Measurements from ENCODE around the gene ACO1. TPM values are rescaled to one million over a fixed set of nuclear protein-coding genes. Genes with fewer than 3 reads are reported as not detected.

The ACO1 gene
- total and polyA plus RNA-seq, 9 of the 15 experiments (the other 6 are each of a cell fraction or from before 2014, with no cell fraction given) = 0.96 to 29.7 (median 16.9) TPM

GRCh38 chr9:32378993-32379729 lies 5.3 kb upstream of the ACO1 start (continued):
- no peak for TF ChIP-seq HNRNPLL (IDR thresholded peaks at IDR 0.05; ENCODE audit: low read depth, low read length, poor library complexity, severe bottlenecking)
- no peak for TF ChIP-seq TAF1 (IDR thresholded peaks at IDR 0.05; ENCODE audit: control insufficient read depth, extremely low read depth, insufficient read depth, low read length, severe bottlenecking)
- no peak for TF ChIP-seq AFF4 (CRISPR knock-in tag; IDR thresholded peaks at IDR 0.05)
- no peak for TF ChIP-seq FOXJ2 (tag; IDR thresholded peaks at IDR 0.05)
- no peak for TF ChIP-seq JUN (IDR thresholded peaks at IDR 0.05; ENCODE audit: borderline replicate concordance, low read depth, low read length)
- TF ChIP-seq JUN (CRISPR knock-in tag; IDR thresholded peaks at IDR 0.05; ENCODE audit: borderline replicate concordance) = no peak
- TF ChIP-seq MXI1 (IDR thresholded peaks at IDR 0.05; ENCODE audit: low read depth, low read length) = no peak
- no peak for TF ChIP-seq MECOM (CRISPR knock-in tag; IDR thresholded peaks at IDR 0.05)
- no peak for TF ChIP-seq BCL6 (CRISPR knock-in tag; IDR thresholded peaks at IDR 0.05)
- TF ChIP-seq TRIM28 (IDR thresholded peaks at IDR 0.05) = no peak
- no peak for TF ChIP-seq MED1 (CRISPR knock-in tag; IDR thresholded peaks at IDR 0.05; ENCODE audit: borderline replicate concordance)
- TF ChIP-seq GTF2A2 (tag; IDR thresholded peaks at IDR 0.05) = no peak
- TF ChIP-seq ZNF217 (CRISPR knock-in tag; IDR thresholded peaks at IDR 0.05) = no peak
- no peak for TF ChIP-seq NR2C2 (CRISPR knock-in tag; IDR thresholded peaks at IDR 0.05)
- TF ChIP-seq NR2C2 (tag; IDR thresholded peaks at IDR 0.05) = no peak
- TF ChIP-seq, protein P1, sequence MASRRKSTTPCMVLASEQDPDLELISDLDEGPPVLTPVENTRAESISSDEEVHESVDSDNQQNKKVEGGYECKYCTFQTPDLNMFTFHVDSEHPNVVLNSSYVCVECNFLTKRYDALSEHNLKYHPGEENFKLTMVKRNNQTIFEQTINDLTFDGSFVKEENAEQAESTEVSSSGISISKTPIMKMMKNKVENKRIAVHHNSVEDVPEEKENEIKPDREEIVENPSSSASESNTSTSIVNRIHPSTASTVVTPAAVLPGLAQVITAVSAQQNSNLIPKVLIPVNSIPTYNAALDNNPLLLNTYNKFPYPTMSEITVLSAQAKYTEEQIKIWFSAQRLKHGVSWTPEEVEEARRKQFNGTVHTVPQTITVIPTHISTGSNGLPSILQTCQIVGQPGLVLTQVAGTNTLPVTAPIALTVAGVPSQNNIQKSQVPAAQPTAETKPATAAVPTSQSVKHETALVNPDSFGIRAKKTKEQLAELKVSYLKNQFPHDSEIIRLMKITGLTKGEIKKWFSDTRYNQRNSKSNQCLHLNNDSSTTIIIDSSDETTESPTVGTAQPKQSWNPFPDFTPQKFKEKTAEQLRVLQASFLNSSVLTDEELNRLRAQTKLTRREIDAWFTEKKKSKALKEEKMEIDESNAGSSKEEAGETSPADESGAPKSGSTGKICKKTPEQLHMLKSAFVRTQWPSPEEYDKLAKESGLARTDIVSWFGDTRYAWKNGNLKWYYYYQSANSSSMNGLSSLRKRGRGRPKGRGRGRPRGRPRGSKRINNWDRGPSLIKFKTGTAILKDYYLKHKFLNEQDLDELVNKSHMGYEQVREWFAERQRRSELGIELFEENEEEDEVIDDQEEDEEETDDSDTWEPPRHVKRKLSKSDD (conservative IDR thresholded peaks at IDR 0.05; ENCODE audit: low read length) = no peak
- no peak for TF ChIP-seq ZNF717 (CRISPR knock-in tag; IDR thresholded peaks at IDR 0.05)
- peak; percentile 55 for TF ChIP-seq DEAF1 (CRISPR knock-in tag; IDR thresholded peaks at IDR 0.05)
- no peak for TF ChIP-seq GATAD2B (IDR thresholded peaks at IDR 0.05; ENCODE audit: borderline replicate concordance)
- no peak for TF ChIP-seq BRF2 (IDR thresholded peaks at IDR 0.05; ENCODE audit: borderline replicate concordance, insufficient read depth, insufficient read length)

All from K562 (cell line).